ENCODE measurements around the gene PLEKHA7. TPM values are rescaled to one million over a fixed set of nuclear protein-coding genes. Genes with fewer than 3 reads are reported as not detected.

PLEKHA7 gene
- total RNA-seq, 1 experiment from 2014 or later: 57.6 TPM

DNA sequence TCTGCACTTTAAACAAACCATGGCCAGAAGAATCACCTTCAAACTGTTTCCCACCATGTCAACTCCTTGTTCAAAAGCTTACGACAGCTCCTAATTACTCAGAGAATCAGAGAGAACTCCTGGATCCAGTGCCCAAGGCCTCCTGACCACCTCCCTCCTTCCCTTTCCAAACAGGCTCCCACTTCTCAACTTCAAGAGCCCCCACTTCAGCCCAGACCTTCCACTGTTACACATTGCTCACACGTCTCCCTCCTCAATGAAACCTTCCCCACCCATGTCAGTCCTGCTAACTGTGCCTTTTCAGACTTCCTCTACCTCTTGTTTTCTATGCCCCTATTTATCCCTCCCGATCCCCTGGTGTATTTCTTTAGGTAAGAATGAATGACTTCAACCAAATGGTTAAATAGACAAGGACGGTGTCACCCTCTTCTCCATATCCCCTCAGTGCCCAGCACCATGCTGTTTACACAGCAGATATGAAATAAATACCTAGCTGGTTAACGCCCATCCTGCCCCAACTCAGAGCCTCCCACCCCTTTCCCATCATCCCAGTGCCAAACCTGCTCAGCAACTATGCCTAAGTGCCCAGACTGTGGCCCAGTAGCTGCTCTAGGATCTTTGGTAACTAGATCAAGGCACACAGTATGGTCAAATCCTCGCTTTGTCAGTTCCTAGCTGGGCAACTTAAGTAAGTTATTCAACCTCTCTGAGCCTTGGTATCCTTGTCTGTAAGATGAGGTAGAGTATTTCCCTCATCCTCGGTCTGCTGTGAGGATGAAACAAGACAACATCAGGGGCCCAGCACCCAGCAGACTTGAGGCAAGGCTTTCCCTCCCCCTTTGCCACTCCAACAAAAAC lies 36.8 kb downstream of the PLEKHA7 start:
- Histone ChIP-seq H3K27me3 (replicated peaks; ENCODE audit: control insufficient read depth, insufficient read depth, low read length) (no peaks in the 10 kb centered on the region), H3K4me3 (ENCODE audit: low read depth, low read length) (no peak overlapping the region), H3K36me3 (ENCODE audit: control insufficient read depth, insufficient read depth, low read length) (no peaks in the 10 kb centered on the region), H3K4me1 (peaks cover 5% of the 10 kb centered on the region; the same call in 1 of the 2 replicates), H3K9me3 (no peaks in the 10 kb centered on the region)
- BruUV-seq (replicated peaks): no TSS peak
- TF ChIP-seq, protein P1, sequence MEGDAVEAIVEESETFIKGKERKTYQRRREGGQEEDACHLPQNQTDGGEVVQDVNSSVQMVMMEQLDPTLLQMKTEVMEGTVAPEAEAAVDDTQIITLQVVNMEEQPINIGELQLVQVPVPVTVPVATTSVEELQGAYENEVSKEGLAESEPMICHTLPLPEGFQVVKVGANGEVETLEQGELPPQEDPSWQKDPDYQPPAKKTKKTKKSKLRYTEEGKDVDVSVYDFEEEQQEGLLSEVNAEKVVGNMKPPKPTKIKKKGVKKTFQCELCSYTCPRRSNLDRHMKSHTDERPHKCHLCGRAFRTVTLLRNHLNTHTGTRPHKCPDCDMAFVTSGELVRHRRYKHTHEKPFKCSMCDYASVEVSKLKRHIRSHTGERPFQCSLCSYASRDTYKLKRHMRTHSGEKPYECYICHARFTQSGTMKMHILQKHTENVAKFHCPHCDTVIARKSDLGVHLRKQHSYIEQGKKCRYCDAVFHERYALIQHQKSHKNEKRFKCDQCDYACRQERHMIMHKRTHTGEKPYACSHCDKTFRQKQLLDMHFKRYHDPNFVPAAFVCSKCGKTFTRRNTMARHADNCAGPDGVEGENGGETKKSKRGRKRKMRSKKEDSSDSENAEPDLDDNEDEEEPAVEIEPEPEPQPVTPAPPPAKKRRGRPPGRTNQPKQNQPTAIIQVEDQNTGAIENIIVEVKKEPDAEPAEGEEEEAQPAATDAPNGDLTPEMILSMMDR (IDR thresholded peaks at IDR 0.05; ENCODE audit: insufficient read depth in 1 of 2, low read depth in 1 of 2, low read length in 1 of 2, severe bottlenecking in 1 of 2, unreplicated experiment in 1 of 2): no peak
- ChIA-PET CTCF (no interaction called here), POLR2A (interaction anchor here (0.6 kb wide), 1 partner anchor 8 kb away, joined by 3 read pairs; no protein-coding TSS in a partner anchor)
- no peaks in the 10 kb centered on the region for H3K9me3 Mint-ChIP-seq (ENCODE audit: unreplicated experiment)
- H3K36me3 Mint-ChIP-seq (ENCODE audit: insufficient read depth, unreplicated experiment): peaks cover 7% of the 10 kb centered on the region
- no peak overlapping the region for H3K4me3 Mint-ChIP-seq (ENCODE audit: unreplicated experiment)
- no peak for DNase-seq
- intact Hi-C loops (cut with micrococcal nuclease; ENCODE audit: unreplicated experiment): no loop called here
- peaks cover 19% of the 10 kb centered on the region for H3K4me1 Mint-ChIP-seq (ENCODE audit: low read depth, unreplicated experiment)
- H3K27ac Mint-ChIP-seq (ENCODE audit: unreplicated experiment): no peak overlapping the region
- no peaks in the 10 kb centered on the region for H3K27me3 Mint-ChIP-seq (ENCODE audit: insufficient read depth, unreplicated experiment)

DNA sequence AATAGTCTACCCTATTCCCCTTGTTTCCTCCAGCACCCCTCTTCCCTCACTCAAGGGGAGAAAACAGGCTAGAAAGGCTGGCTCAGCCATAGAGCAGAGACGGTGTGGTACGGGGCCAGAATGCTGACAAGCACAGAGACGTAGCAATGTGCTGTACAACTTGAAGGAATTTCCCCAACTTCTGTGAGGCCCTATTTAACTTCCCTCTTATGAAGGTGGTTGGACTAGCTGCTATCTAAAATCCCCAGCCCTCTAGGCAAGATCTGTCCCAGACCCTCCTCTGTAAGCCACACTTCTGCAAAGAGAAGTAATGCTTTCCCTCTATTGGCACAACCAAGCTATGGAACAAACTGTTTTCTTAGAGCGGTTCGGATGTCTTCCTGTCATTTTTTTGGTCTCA lies 37.8 kb downstream of the PLEKHA7 start:
- no peaks in the 10 kb centered on the region for H3K27me3 Mint-ChIP-seq (ENCODE audit: insufficient read depth, unreplicated experiment)
- intact Hi-C loops (cut with micrococcal nuclease; ENCODE audit: unreplicated experiment): no loop called here
- no peaks in the 10 kb centered on the region for H3K36me3 ChIP-seq (ENCODE audit: control insufficient read depth, insufficient read depth, low read length)
- no peaks in the 10 kb centered on the region for H3K9me3 ChIP-seq
- peaks cover 8% of the 10 kb centered on the region for H3K36me3 Mint-ChIP-seq (ENCODE audit: insufficient read depth, unreplicated experiment)
- H3K4me1 Mint-ChIP-seq (ENCODE audit: low read depth, unreplicated experiment): peaks cover 18% of the 10 kb centered on the region
- no peak for DNase-seq
- ChIA-PET CTCF (interaction anchor here (1.5 kb wide), 1 partner anchor 30 kb away, joined by 6 read pairs; no protein-coding TSS in a partner anchor), POLR2A (no interaction called here)
- TF ChIP-seq, protein P1 (IDR thresholded peaks at IDR 0.05; ENCODE audit: insufficient read depth in 1 of 2, low read depth in 1 of 2, low read length in 1 of 2, severe bottlenecking in 1 of 2, unreplicated experiment in 1 of 2): no peak
- no TSS peak for BruUV-seq (replicated peaks)
- no peak overlapping the region for H3K27ac Mint-ChIP-seq (ENCODE audit: unreplicated experiment)
- H3K9me3 Mint-ChIP-seq (ENCODE audit: unreplicated experiment): no peaks in the 10 kb centered on the region
- peaks cover 5% of the 10 kb centered on the region; the same call in 1 of the 2 replicates for H3K4me1 ChIP-seq
- no peak overlapping the region for H3K4me3 ChIP-seq (ENCODE audit: low read depth, low read length)
- no peak overlapping the region for H3K4me3 Mint-ChIP-seq (ENCODE audit: unreplicated experiment)
- no peaks in the 10 kb centered on the region for H3K27me3 ChIP-seq (replicated peaks; ENCODE audit: control insufficient read depth, insufficient read depth, low read length)

DNA sequence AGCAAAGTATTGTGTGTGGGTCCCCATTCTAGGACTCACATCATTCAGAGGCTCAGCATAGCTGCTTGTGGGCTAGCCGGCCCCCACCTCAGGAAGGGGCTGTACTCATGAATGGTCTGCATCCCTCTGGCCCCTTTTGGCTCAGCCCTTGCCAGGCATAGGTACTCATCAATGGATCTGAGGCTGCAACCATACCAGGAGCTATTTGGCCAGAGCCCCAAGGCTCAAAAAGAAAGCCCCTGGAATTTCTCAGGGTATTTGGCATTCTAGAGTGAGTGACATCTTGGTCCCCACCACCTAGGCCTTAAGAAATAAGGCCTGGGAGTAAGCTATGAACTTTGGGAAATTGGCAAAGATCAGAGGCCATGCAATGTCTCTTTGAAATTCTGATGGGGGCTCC lies 38.3 kb downstream of the PLEKHA7 start:
- intact Hi-C loops (cut with micrococcal nuclease; ENCODE audit: unreplicated experiment): no loop called here
- DNase-seq: no peak
- peaks cover 5% of the 10 kb centered on the region; the same call in 1 of the 2 replicates for H3K4me1 ChIP-seq
- no TSS peak for BruUV-seq (replicated peaks)
- no peaks in the 10 kb centered on the region for H3K27me3 ChIP-seq (replicated peaks; ENCODE audit: control insufficient read depth, insufficient read depth, low read length)
- no peak overlapping the region for H3K27ac Mint-ChIP-seq (ENCODE audit: unreplicated experiment)
- H3K27me3 Mint-ChIP-seq (ENCODE audit: insufficient read depth, unreplicated experiment): no peaks in the 10 kb centered on the region
- peaks cover 18% of the 10 kb centered on the region for H3K4me1 Mint-ChIP-seq (ENCODE audit: low read depth, unreplicated experiment)
- no peaks in the 10 kb centered on the region for H3K9me3 ChIP-seq
- TF ChIP-seq, protein P1 (IDR thresholded peaks at IDR 0.05; ENCODE audit: insufficient read depth in 1 of 2, low read depth in 1 of 2, low read length in 1 of 2, severe bottlenecking in 1 of 2, unreplicated experiment in 1 of 2): no peak
- H3K9me3 Mint-ChIP-seq (ENCODE audit: unreplicated experiment): no peaks in the 10 kb centered on the region
- H3K36me3 ChIP-seq (ENCODE audit: control insufficient read depth, insufficient read depth, low read length): no peaks in the 10 kb centered on the region
- ChIA-PET POLR2A (no interaction called here), CTCF (interaction anchor here (1.5 kb wide), 1 partner anchor 30 kb away, joined by 6 read pairs; no protein-coding TSS in a partner anchor)
- no peak overlapping the region for H3K4me3 Mint-ChIP-seq (ENCODE audit: unreplicated experiment)
- H3K36me3 Mint-ChIP-seq (ENCODE audit: insufficient read depth, unreplicated experiment): peaks cover 8% of the 10 kb centered on the region
- no peak overlapping the region for H3K4me3 ChIP-seq (ENCODE audit: low read depth, low read length)

Data from Caco-2 (cell line).